Thoracic aorta (tissue), 2 donors: ENCODE data around the gene ELFN1. TPM values are rescaled to one million over a fixed set of nuclear protein-coding genes. Genes with fewer than 3 reads are reported as not detected.

Experiments
- ATAC-seq: fragments of 150-250 bp; one replicate; pipeline ENCODE4 v1.8.0; 2017; ENCODE audit warnings: low read depth; ENCODE audit not compliant: insufficient number of reproducible peaks, low FRiP score
- DNase-seq: peaks from one replicate; pipeline ENCODE4 v3.0.0-alpha.2; 2020; ENCODE audit warnings: low spot score
- H3K27ac ChIP-seq, 2 donors: fragments of 200-600 bp; sonication (generic); 1 replicate in 1 of 2; 2 replicates in 1 of 2; pipeline ENCODE4 v1.5.1; 2016; ENCODE audit warnings: mild to moderate bottlenecking in 2 of 2, moderate library complexity in 2 of 2
- H3K27me3 ChIP-seq: fragments of 200-600 bp; sonication (generic); replicated peaks from 2 replicates; pipeline ENCODE4 v1.6.0; 2016; ENCODE audit warnings: mild to moderate bottlenecking; ENCODE audit not compliant: insufficient read depth
- H3K36me3 ChIP-seq: fragments of 200-600 bp; sonication (generic); one replicate; pipeline ENCODE4 v1.5.1; 2016
- H3K4me1 ChIP-seq, 2 donors: fragments of 200-600 bp; sonication (generic); 1 replicate in 1 of 2; 2 replicates in 1 of 2; pipeline versions ENCODE4 v1.5.1 to v1.6.0; 2016; ENCODE audit warnings: low read depth in 2 of 2, mild to moderate bottlenecking in 1 of 2; ENCODE audit not compliant: control insufficient read depth in 1 of 2
- H3K4me3 ChIP-seq: fragments of 200-600 bp; sonication (generic); 2 replicates; pipeline ENCODE4 v1.5.1; 2016; ENCODE audit warnings: mild to moderate bottlenecking
- H3K9me3 ChIP-seq: fragments of 200-600 bp; sonication (generic); 2 replicates; pipeline ENCODE4 v1.5.1; 2016
- total RNA-seq, 2 donors: library from RNA; depleted of rRNA; stranded (reverse); fragments of >200 nt; gene quantifications; one replicate each; pipeline versions ENCODE4 v1.1.0 to v1.2.3, GENCODE V29; 2016
- TF ChIP-seq, protein P1 (sequence below): fragments of 200-600 bp; sonication (generic); IDR thresholded peaks from one replicate; pipeline ENCODE4 v1.5.1; 2019; ENCODE audit warnings: antibody characterized with exemption

Gene ELFN1
- total RNA-seq, 2 donors from 2014 or later, result 0.81 to 0.85 TPM

DNA sequence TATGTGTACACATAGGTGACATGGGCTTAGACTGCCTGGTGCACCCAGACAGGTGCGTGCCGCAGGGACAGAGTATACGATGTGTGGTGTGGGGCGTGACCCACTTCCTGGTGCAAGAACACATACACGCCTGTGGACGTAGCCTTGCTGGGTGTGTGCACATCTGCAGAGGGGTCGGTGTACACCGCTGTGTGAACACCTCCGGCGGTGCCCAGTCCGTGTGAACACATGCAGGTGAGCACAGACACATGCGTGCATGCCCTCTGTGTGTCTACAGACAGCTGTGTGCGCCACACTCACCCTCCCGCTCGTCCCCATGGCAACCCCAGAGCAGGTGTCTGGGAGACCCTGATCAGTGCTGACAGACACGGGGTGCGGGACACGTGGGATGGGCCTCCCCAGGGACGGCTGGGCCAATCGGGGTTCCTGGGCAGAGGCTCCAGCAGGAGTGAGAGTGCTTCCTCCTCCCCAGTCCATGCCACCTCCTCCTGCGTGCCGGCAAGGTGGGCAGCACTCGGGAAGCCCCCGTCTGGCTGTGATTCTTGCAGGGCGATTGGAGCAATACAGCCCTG, 23.4 kb downstream of the ELFN1 start:
- no peaks in the 10 kb centered on the region for H3K27me3 ChIP-seq
- no peak for DNase-seq
- peaks cover 3 to 21% of the 10 kb centered on the region in 2 donors for H3K4me1 ChIP-seq
- no peaks in the 10 kb centered on the region for H3K36me3 ChIP-seq
- no peak overlapping the region for H3K27ac ChIP-seq
- no peaks in the 10 kb centered on the region for H3K9me3 ChIP-seq
- TF ChIP-seq, protein P1, sequence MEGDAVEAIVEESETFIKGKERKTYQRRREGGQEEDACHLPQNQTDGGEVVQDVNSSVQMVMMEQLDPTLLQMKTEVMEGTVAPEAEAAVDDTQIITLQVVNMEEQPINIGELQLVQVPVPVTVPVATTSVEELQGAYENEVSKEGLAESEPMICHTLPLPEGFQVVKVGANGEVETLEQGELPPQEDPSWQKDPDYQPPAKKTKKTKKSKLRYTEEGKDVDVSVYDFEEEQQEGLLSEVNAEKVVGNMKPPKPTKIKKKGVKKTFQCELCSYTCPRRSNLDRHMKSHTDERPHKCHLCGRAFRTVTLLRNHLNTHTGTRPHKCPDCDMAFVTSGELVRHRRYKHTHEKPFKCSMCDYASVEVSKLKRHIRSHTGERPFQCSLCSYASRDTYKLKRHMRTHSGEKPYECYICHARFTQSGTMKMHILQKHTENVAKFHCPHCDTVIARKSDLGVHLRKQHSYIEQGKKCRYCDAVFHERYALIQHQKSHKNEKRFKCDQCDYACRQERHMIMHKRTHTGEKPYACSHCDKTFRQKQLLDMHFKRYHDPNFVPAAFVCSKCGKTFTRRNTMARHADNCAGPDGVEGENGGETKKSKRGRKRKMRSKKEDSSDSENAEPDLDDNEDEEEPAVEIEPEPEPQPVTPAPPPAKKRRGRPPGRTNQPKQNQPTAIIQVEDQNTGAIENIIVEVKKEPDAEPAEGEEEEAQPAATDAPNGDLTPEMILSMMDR, result no peak
- no peak overlapping the region for H3K4me3 ChIP-seq
- no peak for ATAC-seq

DNA sequence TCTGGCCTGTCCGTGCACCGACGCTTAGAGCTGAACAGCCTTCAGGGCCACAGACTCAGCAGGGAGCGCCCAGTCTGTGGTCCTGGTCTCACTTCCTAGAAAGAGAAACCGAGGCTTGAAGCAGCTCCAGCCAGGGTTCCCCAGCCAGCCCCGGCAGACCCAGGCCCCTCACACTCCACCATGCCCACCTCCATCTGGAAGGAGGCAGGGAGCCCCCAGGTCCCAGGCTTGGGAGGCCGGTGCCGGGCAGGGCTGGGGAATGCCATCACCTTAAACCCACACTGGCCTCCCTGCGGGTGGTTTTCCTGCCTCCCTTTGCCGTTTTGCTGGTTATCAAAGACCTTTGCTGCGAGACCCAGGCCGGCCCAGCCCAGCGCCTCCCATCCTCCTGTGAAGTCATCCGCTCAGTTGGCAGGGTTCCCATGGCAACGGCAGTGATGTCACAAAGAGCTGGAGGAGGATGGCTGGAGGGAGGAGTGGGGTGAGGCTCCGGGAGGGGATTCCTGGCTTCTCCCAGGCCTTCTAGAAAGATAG, 24.0 kb downstream of the ELFN1 start:
- TF ChIP-seq, protein P1, result no peak
- DNase-seq (no peak), ATAC-seq (no peak)
- Histone ChIP-seq H3K9me3 (no peaks in the 10 kb centered on the region), H3K27me3 (no peaks in the 10 kb centered on the region), H3K4me3 (no peak overlapping the region), H3K36me3 (no peaks in the 10 kb centered on the region), H3K27ac (no peak overlapping the region), H3K4me1 (peaks cover 3 to 21% of the 10 kb centered on the region in 2 donors)

DNA sequence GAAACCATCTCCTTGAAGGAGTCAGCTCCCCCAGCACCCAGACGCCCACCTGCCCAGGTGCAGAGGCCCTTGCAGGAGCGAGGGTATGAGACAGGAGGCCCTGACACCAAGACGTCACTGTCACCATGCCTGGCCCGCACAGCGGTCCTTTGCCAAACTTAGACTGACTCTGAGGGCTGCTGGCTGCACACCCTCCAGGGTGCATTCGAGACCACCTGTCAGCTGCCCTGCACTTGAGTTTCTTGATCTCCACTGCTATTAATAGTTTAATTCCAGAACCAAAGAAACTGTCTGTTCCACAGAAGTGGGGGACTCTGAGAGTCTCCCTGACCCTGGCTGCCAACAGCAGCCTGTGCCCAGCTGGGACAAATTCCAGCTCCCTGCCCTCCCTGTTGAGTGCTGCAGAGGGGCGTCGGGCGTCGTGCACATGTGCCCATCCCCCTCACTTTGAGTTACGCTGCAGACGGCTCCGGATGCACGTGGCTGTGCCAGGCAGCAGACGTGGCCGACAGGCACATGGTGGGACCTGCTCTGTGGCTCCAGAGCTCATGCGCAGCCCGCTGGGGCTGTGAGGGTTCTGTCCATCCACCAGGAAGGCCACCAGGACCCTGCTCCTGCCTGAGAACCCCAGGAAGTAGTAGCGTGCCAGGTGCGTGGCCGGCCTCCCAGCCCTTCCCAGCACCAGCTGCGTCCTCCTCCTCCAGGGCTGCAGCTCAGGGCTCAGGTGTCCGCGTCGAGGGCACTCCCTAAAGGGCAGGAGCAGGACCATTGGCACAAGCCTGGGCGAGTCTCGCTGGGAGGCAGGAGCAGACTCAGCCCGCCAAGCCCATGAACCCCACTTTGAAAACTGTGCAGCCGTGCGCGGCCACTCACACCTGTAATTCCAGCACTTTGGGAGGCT, 24.8 kb downstream of the ELFN1 start:
- peaks cover 3 to 21% of the 10 kb centered on the region in 2 donors for H3K4me1 ChIP-seq
- H3K4me3 ChIP-seq, result no peak overlapping the region
- no peak overlapping the region for H3K27ac ChIP-seq
- ATAC-seq (no peak), DNase-seq (no peak)
- no peaks in the 10 kb centered on the region for H3K36me3 ChIP-seq
- no peaks in the 10 kb centered on the region for H3K9me3 ChIP-seq
- no peaks in the 10 kb centered on the region for H3K27me3 ChIP-seq
- TF ChIP-seq, protein P1, result no peak

DNA sequence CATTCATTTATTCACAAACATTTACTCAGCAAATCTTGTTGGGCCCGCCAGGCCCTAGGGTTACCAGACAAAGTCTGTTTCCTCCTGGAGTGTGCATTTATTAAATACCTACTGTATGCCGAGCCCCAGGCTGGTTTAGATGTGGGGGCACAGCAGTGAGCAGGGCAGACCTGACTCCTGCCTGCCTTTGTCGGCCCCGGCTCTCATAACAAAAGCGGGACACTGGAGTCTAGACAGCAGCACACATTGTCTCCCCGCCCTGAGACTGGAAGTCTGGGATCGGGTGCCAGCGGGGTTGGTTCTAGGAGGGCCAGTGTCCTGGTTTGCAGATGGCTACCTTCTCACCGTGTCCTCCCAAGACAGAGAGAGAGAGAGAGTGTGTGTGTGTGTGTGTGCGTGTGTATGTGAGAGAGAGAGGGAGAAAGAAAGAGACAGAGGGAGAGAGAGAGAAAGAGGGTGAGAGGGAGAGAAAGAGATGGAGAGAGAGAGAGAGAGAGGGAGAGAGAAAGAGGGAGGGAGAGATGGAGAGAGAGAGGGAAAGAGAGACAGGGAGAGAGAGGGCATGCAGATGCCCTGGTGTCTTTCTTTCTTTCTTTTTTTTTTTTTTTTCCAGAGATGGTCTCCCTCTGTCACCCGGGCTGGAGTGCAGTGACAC, 25.9 kb downstream of the ELFN1 start:
- Histone ChIP-seq H3K27ac (no peak overlapping the region), H3K27me3 (no peaks in the 10 kb centered on the region), H3K9me3 (no peaks in the 10 kb centered on the region), H3K4me3 (no peak overlapping the region), H3K4me1 (peaks cover 3 to 20% of the 10 kb centered on the region in 2 donors), H3K36me3 (no peaks in the 10 kb centered on the region)
- DNase-seq (no peak), ATAC-seq (no peak)
- TF ChIP-seq, protein P1, result no peak
